GM23338 (cell line): ENCODE measurements around the gene GSTA5. TPM values are rescaled to one million over a fixed set of nuclear protein-coding genes. Genes with fewer than 3 reads are reported as not detected.

Experiments
- ATAC-seq: fragments of 200-7000 bp; cut with Tn5 transposase; 3 replicates; pipeline ENCODE4 v1.9.1; 2020
- DNase-seq: peaks from one replicate; pipeline ENCODE4 v3.0.0-alpha.2; 2015; ENCODE audit warnings: low spot score
- H2AFZ ChIP-seq: fragments of 200-600 bp; sonication (generic); 2 replicates; pipeline ENCODE4 v1.8.0; 2016; ENCODE audit warnings: antibody characterized with exemption, mild to moderate bottlenecking, moderate library complexity
- H3F3A ChIP-seq: fragments of 200-600 bp; sonication (generic); replicated peaks from 2 replicates; pipeline ENCODE4 v1.8.0; 2017; ENCODE audit warnings: antibody characterized with exemption, mixed run types, low read depth
- H3K27ac ChIP-seq: fragments of 200-600 bp; sonication (generic); 2 replicates; pipeline ENCODE4 v1.6.1; 2016; ENCODE audit warnings: low read depth
- H3K27me3 ChIP-seq: fragments of 200-600 bp; sonication (generic); 2 replicates; pipeline ENCODE4 v1.8.0; 2016; ENCODE audit warnings: mild to moderate bottlenecking, mixed run types, moderate library complexity; ENCODE audit not compliant: insufficient read depth
- H3K36me3 ChIP-seq: fragments of 200-600 bp; sonication (generic); 2 replicates; pipeline ENCODE4 v1.8.0; 2016; ENCODE audit warnings: mild to moderate bottlenecking; ENCODE audit not compliant: insufficient read depth
- H3K4me1 ChIP-seq: fragments of 200-600 bp; sonication (generic); 2 replicates; pipeline ENCODE4 v1.8.0; 2016; ENCODE audit warnings: mild to moderate bottlenecking, moderate library complexity; ENCODE audit not compliant: insufficient read depth
- H3K4me2 ChIP-seq: fragments of 200-600 bp; sonication (generic); 2 replicates; pipeline ENCODE4 v1.7.1; 2017; ENCODE audit warnings: mixed run types
- H3K4me3 ChIP-seq: fragments of 200-600 bp; sonication (generic); 2 replicates; pipeline ENCODE4 v1.6.1; 2016; ENCODE audit warnings: mixed run types
- H3K79me2 ChIP-seq: fragments of 200-600 bp; sonication (generic); replicated peaks from 2 replicates; pipeline ENCODE4 v1.8.0; 2017; ENCODE audit warnings: mild to moderate bottlenecking; ENCODE audit not compliant: insufficient read depth
- H3K9me2 ChIP-seq: fragments of 200-600 bp; sonication (generic); 2 replicates; pipeline ENCODE4 v1.8.0; 2017; ENCODE audit not compliant: insufficient read depth
- H4K20me1 ChIP-seq: fragments of 200-600 bp; sonication (generic); replicated peaks from 2 replicates; pipeline ENCODE4 v1.8.0; 2017; ENCODE audit warnings: mild to moderate bottlenecking; ENCODE audit not compliant: insufficient read depth
- H3K27ac Mint-ChIP-seq: 2 replicates; pipeline ENCODE4 v1.8.0; 2020; ENCODE audit warnings: inconsistent platforms, mild to moderate bottlenecking, moderate library complexity, mixed read lengths
- H3K27me3 Mint-ChIP-seq: 3 replicates; pipeline ENCODE4 v1.8.0; 2022; ENCODE audit warnings: low read depth, mild to moderate bottlenecking, moderate library complexity, mixed read lengths, inconsistent platforms; ENCODE audit not compliant: insufficient read depth, poor library complexity
- H3K36me3 Mint-ChIP-seq: 3 replicates; pipeline ENCODE4 v1.8.0; 2021; ENCODE audit warnings: low read depth, mild to moderate bottlenecking, inconsistent platforms, moderate library complexity, mixed read lengths
- H3K4me1 Mint-ChIP-seq: 3 replicates; pipeline ENCODE4 v1.8.0; 2020; ENCODE audit warnings: mild to moderate bottlenecking, inconsistent platforms, mixed read lengths
- H3K4me3 Mint-ChIP-seq: 3 replicates; pipeline ENCODE4 v1.8.0; 2021; ENCODE audit warnings: moderate library complexity, mild to moderate bottlenecking, inconsistent platforms, mixed read lengths
- H3K9me3 Mint-ChIP-seq: 3 replicates; pipeline ENCODE4 v1.8.0; 2020; ENCODE audit warnings: moderate library complexity, mild to moderate bottlenecking, inconsistent platforms, mixed read lengths
- CREB1 ChIP-seq: fragments of 250-450 bp; sonication (Bioruptor Pico); IDR thresholded peaks from 2 replicates; pipeline ENCODE4 v1.5.0; 2020; ENCODE audit warnings: low read depth, mild to moderate bottlenecking, moderate library complexity
- ETS1 ChIP-seq: IDR thresholded peaks from 2 replicates; pipeline ENCODE4 v1.6.1; 2016; ENCODE audit warnings: antibody characterized with exemption
- EZH2 ChIP-seq: fragments of 200-600 bp; sonication (generic); IDR thresholded peaks from one replicate; pipeline ENCODE4 v1.8.0; 2017; ENCODE audit warnings: antibody characterized with exemption, mild to moderate bottlenecking, low read depth; ENCODE audit not compliant: unreplicated experiment
- EZH2phosphoT487 ChIP-seq: fragments of 200-600 bp; sonication (generic); IDR thresholded peaks from one replicate; pipeline ENCODE4 v1.8.1; 2018; ENCODE audit warnings: antibody characterized with exemption; ENCODE audit not compliant: unreplicated experiment
- JUNB ChIP-seq: IDR thresholded peaks from one replicate; pipeline ENCODE4 v1.6.1; 2016; ENCODE audit warnings: antibody characterized with exemption; ENCODE audit not compliant: unreplicated experiment
- NANOG ChIP-seq: IDR thresholded peaks from 2 replicates; pipeline ENCODE4 v1.6.1; 2016; ENCODE audit warnings: antibody characterized with exemption, borderline replicate concordance
- POLR2AphosphoS5 ChIP-seq: IDR thresholded peaks from 2 replicates; pipeline ENCODE4 v1.6.1; 2016; ENCODE audit warnings: antibody characterized with exemption, low read depth
- STAT1 ChIP-seq: IDR thresholded peaks from one replicate; pipeline ENCODE4 v1.6.1; 2016; ENCODE audit warnings: antibody characterized with exemption; ENCODE audit not compliant: unreplicated experiment
- ZNF114 ChIP-seq: fragments of 250-450 bp; sonication (Bioruptor Pico); IDR thresholded peaks from 2 replicates; pipeline ENCODE4 v1.5.0; 2020; ENCODE audit warnings: mild to moderate bottlenecking, moderate library complexity
- ZNF331 ChIP-seq: fragments of 250-450 bp; sonication (Bioruptor Pico); IDR thresholded peaks from 2 replicates; pipeline ENCODE4 v1.5.0; 2020; ENCODE audit warnings: low read depth, mild to moderate bottlenecking, moderate library complexity
- polyA plus RNA-seq: library from polyadenylated mRNA; unstranded; fragments of >200 nt; fragmentation: Nextera tagmentation; extraction: Ambion mirVana; gene quantifications from 2 replicates; pipeline ENCODE4 v1.2.1, GENCODE V29; 2016
- total RNA-seq: library from RNA; depleted of rRNA; stranded (reverse); fragments of >200 nt; shearing (Covaris generic); gene quantifications from 2 replicates; pipeline ENCODE4 v1.2.3, GENCODE V29; 2014
- TF ChIP-seq, protein P1 (sequence below): fragments of 250-450 bp; sonication (Bioruptor Pico); IDR thresholded peaks from 2 replicates; pipeline ENCODE4 v1.5.0; 2020; ENCODE audit warnings: mild to moderate bottlenecking, moderate library complexity
- TF ChIP-seq, protein P2 (sequence below): IDR thresholded peaks from one replicate; pipeline ENCODE4 v1.6.1; 2018; ENCODE audit warnings: antibody characterized with exemption; ENCODE audit not compliant: unreplicated experiment
- TF ChIP-seq, protein P3 (sequence below), 2 experiments: fragments of 200-600 bp in 1 of 2; sonication (generic) in 1 of 2; conservative IDR thresholded peaks; 2 replicates each; pipeline versions ENCODE4 v1.5.1 to v1.6.1; 2016 to 2017; ENCODE audit warnings: antibody characterized with exemption in 2 of 2, low read depth in 2 of 2, mild to moderate bottlenecking in 2 of 2, moderate library complexity in 1 of 2

Gene GSTA5
- total and polyA plus RNA-seq, 2 experiments from 2014 or later = not detected

DNA sequence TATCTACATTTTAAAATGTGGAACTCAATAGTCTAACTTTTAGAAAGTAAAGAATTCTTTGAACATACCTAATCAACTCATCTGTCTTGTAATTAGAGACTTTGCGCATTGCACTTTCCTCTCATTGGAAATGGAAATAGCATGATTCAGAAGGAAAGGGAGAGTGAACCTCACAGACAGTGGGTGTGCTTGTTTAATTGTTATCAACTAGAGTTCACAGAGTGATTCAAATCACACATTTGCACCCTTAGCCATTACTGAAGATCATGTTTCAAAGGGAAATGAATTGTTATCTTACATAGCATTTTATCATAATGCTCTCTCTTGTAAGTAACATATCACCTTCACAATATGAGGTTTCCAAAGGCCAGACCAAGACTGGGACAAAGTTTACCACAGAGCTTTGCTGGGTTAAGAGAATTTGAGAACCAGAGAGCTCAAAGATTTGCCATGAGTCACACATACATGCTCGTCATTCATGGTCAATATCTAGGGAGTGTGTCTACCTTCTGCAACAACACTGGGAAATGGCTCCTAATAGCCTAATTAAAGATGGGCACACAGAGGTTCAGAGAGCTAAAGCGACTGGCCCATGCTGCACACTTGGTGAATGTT lies 47.4 kb upstream of the GSTA5 start:
- H3K79me2 ChIP-seq = no peaks in the 10 kb centered on the region
- no peaks in the 10 kb centered on the region for H3K36me3 ChIP-seq
- ATAC-seq (no peak), DNase-seq (no peak)
- Mint-ChIP-seq H3K36me3 (no peaks in the 10 kb centered on the region), H3K27ac (no peak overlapping the region), H3K4me3 (no peak overlapping the region), H3K27me3 (no peaks in the 10 kb centered on the region), H3K4me1 (peaks cover 4% of the 10 kb centered on the region; the same call in 2 of the 3 replicates), H3K9me3 (no peaks in the 10 kb centered on the region; the same call in 2 of the 3 replicates)
- 0 out of 2 replicates have a peak, but pooled peaks cover 4% of the 10 kb centered on the region for H3K4me1 ChIP-seq
- H3K27me3 ChIP-seq = no peaks in the 10 kb centered on the region
- H3K9me2 ChIP-seq = 0 out of 2 replicates have a peak, but pooled peaks cover 3% of the 10 kb centered on the region
- no peaks in the 10 kb centered on the region for H4K20me1 ChIP-seq
- no peak overlapping the region for H3K27ac ChIP-seq
- H3F3A ChIP-seq = no peaks in the 10 kb centered on the region
- no peak overlapping the region for H3K4me2 ChIP-seq
- TF ChIP-seq ZNF331 (CRISPR knock-in tag) (no peak), EZH2 (no peak), POLR2AphosphoS5 (no peak), EZH2phosphoT487 (no peak), CREB1 (CRISPR knock-in tag) (no peak), JUNB (no peak), STAT1 (no peak), ZNF114 (no peak), NANOG (no peak), ETS1 (no peak)
- TF ChIP-seq, protein P1, sequence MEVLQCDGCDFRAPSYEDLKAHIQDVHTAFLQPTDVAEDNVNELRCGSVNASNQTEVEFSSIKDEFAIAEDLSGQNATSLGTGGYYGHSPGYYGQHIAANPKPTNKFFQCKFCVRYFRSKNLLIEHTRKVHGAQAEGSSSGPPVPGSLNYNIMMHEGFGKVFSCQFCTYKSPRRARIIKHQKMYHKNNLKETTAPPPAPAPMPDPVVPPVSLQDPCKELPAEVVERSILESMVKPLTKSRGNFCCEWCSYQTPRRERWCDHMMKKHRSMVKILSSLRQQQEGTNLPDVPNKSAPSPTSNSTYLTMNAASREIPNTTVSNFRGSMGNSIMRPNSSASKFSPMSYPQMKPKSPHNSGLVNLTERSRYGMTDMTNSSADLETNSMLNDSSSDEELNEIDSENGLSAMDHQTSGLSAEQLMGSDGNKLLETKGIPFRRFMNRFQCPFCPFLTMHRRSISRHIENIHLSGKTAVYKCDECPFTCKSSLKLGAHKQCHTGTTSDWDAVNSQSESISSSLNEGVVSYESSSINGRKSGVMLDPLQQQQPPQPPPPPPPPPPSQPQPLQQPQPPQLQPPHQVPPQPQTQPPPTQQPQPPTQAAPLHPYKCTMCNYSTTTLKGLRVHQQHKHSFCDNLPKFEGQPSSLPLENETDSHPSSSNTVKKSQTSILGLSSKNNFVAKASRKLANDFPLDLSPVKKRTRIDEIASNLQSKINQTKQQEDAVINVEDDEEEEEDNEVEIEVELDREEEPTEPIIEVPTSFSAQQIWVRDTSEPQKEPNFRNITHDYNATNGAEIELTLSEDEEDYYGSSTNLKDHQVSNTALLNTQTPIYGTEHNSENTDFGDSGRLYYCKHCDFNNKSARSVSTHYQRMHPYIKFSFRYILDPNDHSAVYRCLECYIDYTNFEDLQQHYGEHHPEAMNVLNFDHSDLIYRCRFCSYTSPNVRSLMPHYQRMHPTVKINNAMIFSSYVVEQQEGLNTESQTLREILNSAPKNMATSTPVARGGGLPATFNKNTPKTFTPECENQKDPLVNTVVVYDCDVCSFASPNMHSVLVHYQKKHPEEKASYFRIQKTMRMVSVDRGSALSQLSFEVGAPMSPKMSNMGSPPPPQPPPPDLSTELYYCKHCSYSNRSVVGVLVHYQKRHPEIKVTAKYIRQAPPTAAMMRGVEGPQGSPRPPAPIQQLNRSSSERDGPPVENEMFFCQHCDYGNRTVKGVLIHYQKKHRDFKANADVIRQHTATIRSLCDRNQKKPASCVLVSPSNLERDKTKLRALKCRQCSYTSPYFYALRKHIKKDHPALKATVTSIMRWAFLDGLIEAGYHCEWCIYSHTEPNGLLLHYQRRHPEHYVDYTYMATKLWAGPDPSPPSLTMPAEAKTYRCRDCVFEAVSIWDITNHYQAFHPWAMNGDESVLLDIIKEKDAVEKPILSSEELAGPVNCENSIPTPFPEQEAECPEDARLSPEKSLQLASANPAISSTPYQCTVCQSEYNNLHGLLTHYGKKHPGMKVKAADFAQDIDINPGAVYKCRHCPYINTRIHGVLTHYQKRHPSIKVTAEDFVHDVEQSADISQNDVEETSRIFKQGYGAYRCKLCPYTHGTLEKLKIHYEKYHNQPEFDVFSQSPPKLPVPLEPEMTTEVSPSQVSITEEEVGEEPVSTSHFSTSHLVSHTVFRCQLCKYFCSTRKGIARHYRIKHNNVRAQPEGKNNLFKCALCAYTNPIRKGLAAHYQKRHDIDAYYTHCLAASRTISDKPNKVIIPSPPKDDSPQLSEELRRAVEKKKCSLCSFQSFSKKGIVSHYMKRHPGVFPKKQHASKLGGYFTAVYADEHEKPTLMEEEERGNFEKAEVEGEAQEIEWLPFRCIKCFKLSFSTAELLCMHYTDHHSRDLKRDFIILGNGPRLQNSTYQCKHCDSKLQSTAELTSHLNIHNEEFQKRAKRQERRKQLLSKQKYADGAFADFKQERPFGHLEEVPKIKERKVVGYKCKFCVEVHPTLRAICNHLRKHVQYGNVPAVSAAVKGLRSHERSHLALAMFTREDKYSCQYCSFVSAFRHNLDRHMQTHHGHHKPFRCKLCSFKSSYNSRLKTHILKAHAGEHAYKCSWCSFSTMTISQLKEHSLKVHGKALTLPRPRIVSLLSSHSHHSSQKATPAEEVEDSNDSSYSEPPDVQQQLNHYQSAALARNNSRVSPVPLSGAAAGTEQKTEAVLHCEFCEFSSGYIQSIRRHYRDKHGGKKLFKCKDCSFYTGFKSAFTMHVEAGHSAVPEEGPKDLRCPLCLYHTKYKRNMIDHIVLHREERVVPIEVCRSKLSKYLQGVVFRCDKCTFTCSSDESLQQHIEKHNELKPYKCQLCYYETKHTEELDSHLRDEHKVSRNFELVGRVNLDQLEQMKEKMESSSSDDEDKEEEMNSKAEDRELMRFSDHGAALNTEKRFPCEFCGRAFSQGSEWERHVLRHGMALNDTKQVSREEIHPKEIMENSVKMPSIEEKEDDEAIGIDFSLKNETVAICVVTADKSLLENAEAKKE (CRISPR knock-in tag) = no peak
- TF ChIP-seq, protein P2, sequence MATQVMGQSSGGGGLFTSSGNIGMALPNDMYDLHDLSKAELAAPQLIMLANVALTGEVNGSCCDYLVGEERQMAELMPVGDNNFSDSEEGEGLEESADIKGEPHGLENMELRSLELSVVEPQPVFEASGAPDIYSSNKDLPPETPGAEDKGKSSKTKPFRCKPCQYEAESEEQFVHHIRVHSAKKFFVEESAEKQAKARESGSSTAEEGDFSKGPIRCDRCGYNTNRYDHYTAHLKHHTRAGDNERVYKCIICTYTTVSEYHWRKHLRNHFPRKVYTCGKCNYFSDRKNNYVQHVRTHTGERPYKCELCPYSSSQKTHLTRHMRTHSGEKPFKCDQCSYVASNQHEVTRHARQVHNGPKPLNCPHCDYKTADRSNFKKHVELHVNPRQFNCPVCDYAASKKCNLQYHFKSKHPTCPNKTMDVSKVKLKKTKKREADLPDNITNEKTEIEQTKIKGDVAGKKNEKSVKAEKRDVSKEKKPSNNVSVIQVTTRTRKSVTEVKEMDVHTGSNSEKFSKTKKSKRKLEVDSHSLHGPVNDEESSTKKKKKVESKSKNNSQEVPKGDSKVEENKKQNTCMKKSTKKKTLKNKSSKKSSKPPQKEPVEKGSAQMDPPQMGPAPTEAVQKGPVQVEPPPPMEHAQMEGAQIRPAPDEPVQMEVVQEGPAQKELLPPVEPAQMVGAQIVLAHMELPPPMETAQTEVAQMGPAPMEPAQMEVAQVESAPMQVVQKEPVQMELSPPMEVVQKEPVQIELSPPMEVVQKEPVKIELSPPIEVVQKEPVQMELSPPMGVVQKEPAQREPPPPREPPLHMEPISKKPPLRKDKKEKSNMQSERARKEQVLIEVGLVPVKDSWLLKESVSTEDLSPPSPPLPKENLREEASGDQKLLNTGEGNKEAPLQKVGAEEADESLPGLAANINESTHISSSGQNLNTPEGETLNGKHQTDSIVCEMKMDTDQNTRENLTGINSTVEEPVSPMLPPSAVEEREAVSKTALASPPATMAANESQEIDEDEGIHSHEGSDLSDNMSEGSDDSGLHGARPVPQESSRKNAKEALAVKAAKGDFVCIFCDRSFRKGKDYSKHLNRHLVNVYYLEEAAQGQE = no peak
- TF ChIP-seq, protein P3, sequence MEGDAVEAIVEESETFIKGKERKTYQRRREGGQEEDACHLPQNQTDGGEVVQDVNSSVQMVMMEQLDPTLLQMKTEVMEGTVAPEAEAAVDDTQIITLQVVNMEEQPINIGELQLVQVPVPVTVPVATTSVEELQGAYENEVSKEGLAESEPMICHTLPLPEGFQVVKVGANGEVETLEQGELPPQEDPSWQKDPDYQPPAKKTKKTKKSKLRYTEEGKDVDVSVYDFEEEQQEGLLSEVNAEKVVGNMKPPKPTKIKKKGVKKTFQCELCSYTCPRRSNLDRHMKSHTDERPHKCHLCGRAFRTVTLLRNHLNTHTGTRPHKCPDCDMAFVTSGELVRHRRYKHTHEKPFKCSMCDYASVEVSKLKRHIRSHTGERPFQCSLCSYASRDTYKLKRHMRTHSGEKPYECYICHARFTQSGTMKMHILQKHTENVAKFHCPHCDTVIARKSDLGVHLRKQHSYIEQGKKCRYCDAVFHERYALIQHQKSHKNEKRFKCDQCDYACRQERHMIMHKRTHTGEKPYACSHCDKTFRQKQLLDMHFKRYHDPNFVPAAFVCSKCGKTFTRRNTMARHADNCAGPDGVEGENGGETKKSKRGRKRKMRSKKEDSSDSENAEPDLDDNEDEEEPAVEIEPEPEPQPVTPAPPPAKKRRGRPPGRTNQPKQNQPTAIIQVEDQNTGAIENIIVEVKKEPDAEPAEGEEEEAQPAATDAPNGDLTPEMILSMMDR (conservative IDR thresholded peaks at IDR 0.05; ENCODE audit: low read depth in 2 of 2) = no peak
- no peak overlapping the region for H2AFZ ChIP-seq
- no peak overlapping the region for H3K4me3 ChIP-seq
